PC-9 (cell line): ENCODE results near the gene NUP62.

Experiments
- CTCF ChIP-seq: fragments of 200-600 bp; sonication (generic); conservative IDR thresholded peaks from 2 replicates; pipeline ENCODE4 v1.6.1; 2017; ENCODE audit warnings: mixed run types, antibody characterized with exemption, mild to moderate bottlenecking, moderate library complexity
- EZH2 ChIP-seq: fragments of 200-600 bp; sonication (generic); IDR thresholded peaks from 2 replicates; pipeline ENCODE4 v1.8.0; 2017; ENCODE audit warnings: antibody characterized with exemption, low read depth

- TF ChIP-seq CTCF (no peak), EZH2 (no peak)
These were observed 62.1 kb downstream of the NUP62 start, which contains the start of gene PNKP for GRCh38 chr19:49866933-49867782.
